ENCODE results near the gene HDGF. TPM values are rescaled to one million over a fixed set of nuclear protein-coding genes. Genes with fewer than 3 reads are reported as not detected.
A peak's percentile ranks its signal among the peaks of the same experiment; 100 is the strongest.

The HDGF gene
- total and polyA plus RNA-seq, 9 of the 15 experiments (the other 6 are each of a cell fraction or from before 2014, with no cell fraction given) = 38.8 to 601 (median 400) TPM

- CTCF ChIA-PET (ENCODE audit: low intra/inter-chr PET ratio) = no interaction called here
- Histone ChIP-seq H3K9ac (ENCODE audit: insufficient read depth in 1 of 2, low read depth in 2 of 2, low read length in 2 of 2) (peak overlapping the region; percentile 59 to 91; a peak in 3 of 4 replicates), H3K79me2 (ENCODE audit: control insufficient read depth, insufficient read depth, low read length) (peaks cover 70% of the 10 kb centered on the region), H3K27ac (ENCODE audit: extremely low read depth, low read depth, low read length) (peak overlapping the region; percentile 97), H2AFZ (ENCODE audit: low read depth, low read length) (no peak overlapping the region), H3K4me1 (replicated peaks in 1 of 2; ENCODE audit: control insufficient read depth in 2 of 2, insufficient read depth in 2 of 2, low read length in 2 of 2) (peaks cover 46 to 50% of the 10 kb centered on the region in 2 experiments), H3K4me2 (ENCODE audit: insufficient read depth, low read length) (peak overlapping the region; percentile 83; the same call in 1 of the 2 replicates), H3K27me3 (ENCODE audit: control insufficient read depth in 2 of 2, insufficient read depth in 2 of 2, low read length in 2 of 2) (no peaks in the 10 kb centered on the region), H3K4me3 (peak overlapping the region; percentile 48; the same call in 1 of the 2 replicates), H4K20me1 (replicated peaks; ENCODE audit: control insufficient read depth, insufficient read depth, low read length) (peaks cover 26% of the 10 kb centered on the region), H3K9me1 (ENCODE audit: control insufficient read depth, insufficient read depth, low read length) (no peaks in the 10 kb centered on the region), H3K36me3 (ENCODE audit: control insufficient read depth, insufficient read depth, low read length) (peaks cover 78% of the 10 kb centered on the region), H3K9me3 (replicated peaks; ENCODE audit: control insufficient read depth, insufficient read depth, low read depth, low read length) (no peaks in the 10 kb centered on the region)
- no peak for TF ChIP-seq KLF6 (CRISPR knock-in tag; IDR thresholded peaks at IDR 0.05; ENCODE audit: borderline replicate concordance)
- no peak for TF ChIP-seq DEAF1 (CRISPR knock-in tag; IDR thresholded peaks at IDR 0.05)
- no peak for TF ChIP-seq MAFK (IDR thresholded peaks at IDR 0.05; ENCODE audit: low read length)
- no peak for TF ChIP-seq CCNT2 (IDR thresholded peaks at IDR 0.05; ENCODE audit: borderline replicate concordance, extremely low read depth, insufficient read length, low read depth, low read length)
- TF ChIP-seq ZNF584 (CRISPR knock-in tag; IDR thresholded peaks at IDR 0.05; ENCODE audit: low read depth) = no peak
- no peak for TF ChIP-seq SETDB1 (IDR thresholded peaks at IDR 0.05; ENCODE audit: low read length)
- TF ChIP-seq ASH1L (IDR thresholded peaks at IDR 0.05; ENCODE audit: borderline replicate concordance, low read depth, partially characterized antibody) = no peak
- TF ChIP-seq ZBTB17 (CRISPR knock-in tag; IDR thresholded peaks at IDR 0.05) = no peak
- TF ChIP-seq ZNF699 (CRISPR knock-in tag; IDR thresholded peaks at IDR 0.05; ENCODE audit: insufficient replicate concordance) = no peak
- TF ChIP-seq NKRF (IDR thresholded peaks at IDR 0.05; ENCODE audit: borderline replicate concordance) = no peak
- no peak for TF ChIP-seq MECOM (CRISPR knock-in tag; IDR thresholded peaks at IDR 0.05)
- no peak for TF ChIP-seq DNMT1 (IDR thresholded peaks at IDR 0.05)
- TF ChIP-seq RBM39 (optimal IDR thresholded peaks at IDR 0.05; ENCODE audit: low read depth, low read length) = no peak
- TF ChIP-seq TAL1 (IDR thresholded peaks at IDR 0.05) = no peak
- intact Hi-C loops (cut with micrococcal nuclease) (no loop called here), in situ Hi-C loops (cut with MboI) (loop anchor here (25.0 kb wide), 1 partner anchor 1434 kb away; the partner anchor contains the start of genes FDPS, PKLR and RUSC1)
- FAIRE-seq (no peak), ATAC-seq (no peak), DNase-seq (ENCODE audit: extremely low read depth in 1 of 4, low spot score in 3 of 4) (no peak)
- POLR2A ChIA-PET = interaction anchor here (0.7 kb wide), 1 partner anchor 17 kb away, joined by 3 read pairs; no protein-coding TSS in a partner anchor
- BruUV-seq (replicated peaks) = no TSS peak
- 77% methylated on average over 3 of the region's 3 CpGs for WGBS (ENCODE audit: insufficient coverage, low coverage, missing lambda C conversion rate)
Measured at GRCh38 chr1:156745881-156746280, 5.6 kb downstream of the HDGF start.

Data from K562 (cell line).